Measurements from ENCODE around the gene KRT5. TPM values are rescaled to one million over a fixed set of nuclear protein-coding genes. Genes with fewer than 3 reads are reported as not detected.

KRT5 gene
- total and polyA plus RNA-seq, 2 of the 13 experiments (the other 11 are each of a cell fraction or from before 2014, with no cell fraction given): 0.08 TPM; not detected in 1

- CTCF ChIA-PET (ENCODE audit: low intra/inter-chr PET ratio, low total read pairs): no interaction called here
- no peak overlapping the region for H3K27ac ChIP-seq (ENCODE audit: extremely low read length, insufficient read depth, low read length)
- H4K20me1 ChIP-seq (ENCODE audit: insufficient read depth, low read length): no peaks in the 10 kb centered on the region
- POLR2A ChIA-PET: no interaction called here
- no peak overlapping the region for H2AFZ ChIP-seq (ENCODE audit: low read length)
- in situ Hi-C loops (cut with HindIII; ENCODE audit: extremely low pct_ligation_motif_present, low pct_unique_long_range_greater_than_20kb) (loop anchor here (25.0 kb wide), 1 partner anchor 405 kb away; no protein-coding TSS in a partner anchor), intact Hi-C loops (cut with micrococcal nuclease; ENCODE audit: unreplicated experiment) (no loop called here)
- ATAC-seq (no peak), DNase-seq (ENCODE audit: low spot score) (no peak), FAIRE-seq (no peak)
- no peaks in the 10 kb centered on the region for H3K79me2 ChIP-seq (ENCODE audit: insufficient read depth, low read length)
- no peak for TF ChIP-seq ZNF672 (CRISPR knock-in tag; IDR thresholded peaks at IDR 0.05)
- TF ChIP-seq TGIF2 (CRISPR knock-in tag; IDR thresholded peaks at IDR 0.05): no peak
- TF ChIP-seq KDM3A (CRISPR knock-in tag; IDR thresholded peaks at IDR 0.05; ENCODE audit: low read depth): no peak
- TF ChIP-seq ZNF383 (CRISPR knock-in tag; IDR thresholded peaks at IDR 0.05; ENCODE audit: borderline replicate concordance): no peak
- TF ChIP-seq HIVEP1 (CRISPR knock-in tag; IDR thresholded peaks at IDR 0.05): no peak
- no peak for TF ChIP-seq E2F2 (CRISPR knock-in tag; IDR thresholded peaks at IDR 0.05; ENCODE audit: borderline replicate concordance)
- H3K4me1 ChIP-seq (ENCODE audit: insufficient read depth, low read length): no peaks in the 10 kb centered on the region
- no TSS peak for BruUV-seq (replicated peaks)
- H3K9ac ChIP-seq (ENCODE audit: insufficient read depth, low read depth, low read length): no peak overlapping the region
- H3K9me3 ChIP-seq (ENCODE audit: low read length): no peaks in the 10 kb centered on the region
- H3K36me3 ChIP-seq (replicated peaks in 1 of 2; ENCODE audit: control insufficient read depth in 1 of 2, insufficient read depth in 2 of 2, low read length in 2 of 2): no peaks in the 10 kb centered on the region
- H3K27me3 ChIP-seq (ENCODE audit: control insufficient read depth in 1 of 2, insufficient read depth in 2 of 2, low read length in 2 of 2): peaks cover 3 to 5% of the 10 kb centered on the region in 2 experiments; a peak in 2 of 5 replicates
- no peak overlapping the region for H3K4me3 ChIP-seq (replicated peaks in 1 of 3; ENCODE audit: insufficient read depth in 1 of 3, low read depth in 2 of 3, low read length in 3 of 3)
- H3K4me2 ChIP-seq (ENCODE audit: low read depth, low read length): no peak overlapping the region
Observed at GRCh38 chr12:52542157-52542556, 22.0 kb upstream of the KRT5 start.

DNA sequence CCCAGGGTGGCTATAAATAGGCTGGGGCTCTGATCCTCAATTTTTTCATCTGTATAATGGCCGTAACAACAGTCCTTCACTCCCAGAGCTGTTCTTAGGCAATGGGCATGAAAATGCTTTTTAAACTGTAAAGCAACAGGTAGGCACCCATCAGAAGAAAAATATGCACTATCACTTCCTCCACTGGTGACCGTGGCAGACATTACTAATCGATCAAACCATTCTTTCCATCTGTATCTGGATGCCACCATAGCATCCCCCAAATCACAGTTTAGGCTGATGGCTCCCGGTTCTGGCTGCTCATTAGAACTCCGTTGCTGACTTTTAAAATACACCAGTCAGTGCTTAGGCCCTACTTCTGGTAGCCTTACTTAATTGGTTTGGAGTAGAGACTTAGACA, 21.5 kb upstream of the KRT5 start:
- no peak overlapping the region for H2AFZ ChIP-seq (ENCODE audit: low read length)
- H3K27ac ChIP-seq (ENCODE audit: extremely low read length, insufficient read depth, low read length): no peak overlapping the region
- FAIRE-seq (no peak), DNase-seq (ENCODE audit: low spot score) (no peak), ATAC-seq (no peak)
- intact Hi-C loops (cut with micrococcal nuclease; ENCODE audit: unreplicated experiment) (no loop called here), in situ Hi-C loops (cut with HindIII; ENCODE audit: extremely low pct_ligation_motif_present, low pct_unique_long_range_greater_than_20kb) (loop anchor here (25.0 kb wide), 1 partner anchor 404 kb away; no protein-coding TSS in a partner anchor)
- no peak overlapping the region for H3K4me2 ChIP-seq (ENCODE audit: low read depth, low read length)
- no peaks in the 10 kb centered on the region for H4K20me1 ChIP-seq (ENCODE audit: insufficient read depth, low read length)
- 5% methylated on average over 4 of the region's 5 CpGs for WGBS (ENCODE audit: low lambda C conversion rate)
- H3K9ac ChIP-seq (ENCODE audit: insufficient read depth, low read depth, low read length): no peak overlapping the region
- H3K4me3 ChIP-seq (replicated peaks in 1 of 3; ENCODE audit: insufficient read depth in 1 of 3, low read depth in 2 of 3, low read length in 3 of 3): no peak overlapping the region
- CTCF ChIA-PET (ENCODE audit: low intra/inter-chr PET ratio, low total read pairs): no interaction called here
- POLR2A ChIA-PET: no interaction called here
- no peaks in the 10 kb centered on the region for H3K4me1 ChIP-seq (ENCODE audit: insufficient read depth, low read length)
- no TSS peak for BruUV-seq (replicated peaks)
- peaks cover 3 to 6% of the 10 kb centered on the region in 2 experiments; a peak in 2 of 5 replicates for H3K27me3 ChIP-seq (ENCODE audit: control insufficient read depth in 1 of 2, insufficient read depth in 2 of 2, low read length in 2 of 2)
- H3K79me2 ChIP-seq (ENCODE audit: insufficient read depth, low read length): no peaks in the 10 kb centered on the region
- no peaks in the 10 kb centered on the region for H3K36me3 ChIP-seq (replicated peaks in 1 of 2; ENCODE audit: control insufficient read depth in 1 of 2, insufficient read depth in 2 of 2, low read length in 2 of 2)
- no peaks in the 10 kb centered on the region for H3K9me3 ChIP-seq (ENCODE audit: low read length)
- TF ChIP-seq RFX1 (IDR thresholded peaks at IDR 0.05) (no peak), E2F2 (CRISPR knock-in tag; IDR thresholded peaks at IDR 0.05; ENCODE audit: borderline replicate concordance) (no peak), ZNF615 (CRISPR knock-in tag; IDR thresholded peaks at IDR 0.05; ENCODE audit: borderline replicate concordance) (no peak), PHF21A (CRISPR knock-in tag; IDR thresholded peaks at IDR 0.05) (no peak), HMG20A (CRISPR knock-in tag; IDR thresholded peaks at IDR 0.05; ENCODE audit: borderline replicate concordance) (no peak), ZNF441 (CRISPR knock-in tag; IDR thresholded peaks at IDR 0.05; ENCODE audit: borderline replicate concordance) (no peak), ELK4 (CRISPR knock-in tag; IDR thresholded peaks at IDR 0.05; ENCODE audit: borderline replicate concordance) (no peak), ZNF746 (CRISPR knock-in tag; IDR thresholded peaks at IDR 0.05) (no peak), IRF2 (CRISPR knock-in tag; IDR thresholded peaks at IDR 0.05) (no peak)
- TF ChIP-seq, protein P1, sequence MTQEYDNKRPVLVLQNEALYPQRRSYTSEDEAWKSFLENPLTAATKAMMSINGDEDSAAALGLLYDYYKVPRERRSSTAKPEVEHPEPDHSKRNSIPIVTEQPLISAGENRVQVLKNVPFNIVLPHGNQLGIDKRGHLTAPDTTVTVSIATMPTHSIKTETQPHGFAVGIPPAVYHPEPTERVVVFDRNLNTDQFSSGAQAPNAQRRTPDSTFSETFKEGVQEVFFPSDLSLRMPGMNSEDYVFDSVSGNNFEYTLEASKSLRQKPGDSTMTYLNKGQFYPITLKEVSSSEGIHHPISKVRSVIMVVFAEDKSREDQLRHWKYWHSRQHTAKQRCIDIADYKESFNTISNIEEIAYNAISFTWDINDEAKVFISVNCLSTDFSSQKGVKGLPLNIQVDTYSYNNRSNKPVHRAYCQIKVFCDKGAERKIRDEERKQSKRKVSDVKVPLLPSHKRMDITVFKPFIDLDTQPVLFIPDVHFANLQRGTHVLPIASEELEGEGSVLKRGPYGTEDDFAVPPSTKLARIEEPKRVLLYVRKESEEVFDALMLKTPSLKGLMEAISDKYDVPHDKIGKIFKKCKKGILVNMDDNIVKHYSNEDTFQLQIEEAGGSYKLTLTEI (CRISPR knock-in tag; conservative IDR thresholded peaks at IDR 0.05): no peak
